Measurements from ENCODE around the gene MFSD11.
"Not testable (repeated sequence)": the region's sequence is repeated elsewhere in the genome, so short reads cannot be mapped to it uniquely, and the experiment has no call there.

GRCh38 chr17:76709951-76710862 lies 27.7 kb upstream of the MFSD11 start:
- TF ChIP-seq ZFP36 (IDR thresholded peaks at IDR 0.05; ENCODE audit: borderline replicate concordance, partially characterized antibody); CTCF (IDR thresholded peaks at IDR 0.05); CEBPB (IDR thresholded peaks at IDR 0.05); POLR2A (IDR thresholded peaks at IDR 0.05; ENCODE audit: low read length); EP300 (IDR thresholded peaks at IDR 0.05); REST (IDR thresholded peaks at IDR 0.05); ZNF302 (CRISPR knock-in tag; IDR thresholded peaks at IDR 0.05); CHD4 (IDR thresholded peaks at IDR 0.05; ENCODE audit: borderline replicate concordance); HDAC2 (IDR thresholded peaks at IDR 0.05); ESRRA (IDR thresholded peaks at IDR 0.05; ENCODE audit: borderline replicate concordance, low read length); BCL3 (IDR thresholded peaks at IDR 0.05): not testable (repeated sequence)
- peak; percentile 64 for TF ChIP-seq MAX (IDR thresholded peaks at IDR 0.05)
